Measurements from ENCODE around the gene MTAP.

- TF ChIP-seq CTCF (IDR thresholded peaks at IDR 0.05) (no peak), POLR2A (IDR thresholded peaks at IDR 0.05) (no peak)
Observed at GRCh38 chr9:21801683-21802417, 586 bp upstream of the MTAP start.
